Measurements from ENCODE around the gene PKP1. TPM values are rescaled to one million over a fixed set of nuclear protein-coding genes. Genes with fewer than 3 reads are reported as not detected.

PKP1 gene
- total and polyA plus RNA-seq, 2 of the 4 experiments (the other 2 are of a cell fraction) = 0.18 to 0.36 TPM

DNA sequence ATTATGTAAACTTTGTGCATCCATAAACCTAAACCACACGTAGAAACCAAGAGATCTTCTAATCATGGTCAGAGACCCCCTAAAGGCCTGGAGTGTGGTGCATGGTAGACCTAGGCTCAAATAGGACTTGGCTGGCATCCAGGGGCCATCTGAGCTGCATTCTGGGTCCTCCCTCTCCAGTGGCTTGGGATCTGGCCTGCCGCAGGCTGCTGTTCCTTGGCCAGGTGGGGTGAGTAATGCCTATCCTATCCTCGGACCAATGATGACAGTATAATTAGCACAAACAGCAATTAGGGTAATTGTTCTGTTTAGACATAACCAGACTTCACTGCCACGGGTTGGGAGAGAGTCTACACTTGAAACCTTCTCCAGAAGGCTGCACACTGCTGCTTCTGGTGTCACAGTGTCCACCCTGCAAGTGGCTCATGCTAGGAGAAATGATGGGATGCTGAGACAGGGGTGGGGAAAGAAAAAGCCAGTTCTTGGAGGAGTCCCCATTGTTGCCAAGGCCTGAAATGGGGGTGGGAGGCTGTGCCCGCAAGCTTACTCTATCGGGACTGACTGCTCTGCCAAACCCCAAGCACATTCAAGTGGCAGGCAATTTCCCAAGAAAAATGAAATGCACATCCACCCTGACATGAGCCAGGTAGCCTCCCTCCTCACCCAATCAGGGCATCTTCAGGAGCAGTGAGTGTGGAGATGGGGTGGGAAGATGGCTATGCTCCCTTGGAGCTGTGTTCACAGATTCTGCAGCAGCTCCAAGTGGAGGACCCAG, 12.5 kb upstream of the PKP1 start:
- no peak overlapping the region for H3K4me2 ChIP-seq (ENCODE audit: low read depth, low read length)
- no peak overlapping the region for H3K9ac ChIP-seq (ENCODE audit: low read depth, low read length)
- H2BK5ac ChIP-seq (ENCODE audit: low read depth, low read length, poor library complexity, severe bottlenecking) = no peak overlapping the region
- no peak overlapping the region for H3K23ac ChIP-seq (ENCODE audit: low read depth, low read length)
- no peak overlapping the region for H3K27ac ChIP-seq (ENCODE audit: insufficient read depth, low read length)
- H3K27me3 ChIP-seq (ENCODE audit: control insufficient read depth, insufficient read depth, low read length) = no peaks in the 10 kb centered on the region; the same call in 1 of the 2 replicates
- ChIA-PET CTCF (no interaction called here), POLR2A (ENCODE audit: unreplicated experiment) (no interaction called here)
- WGBS, 2 experiments (ENCODE audit: extremely low coverage in 2 of 2, insufficient read length in 1 of 2) = no CpG with 5 or more reads among the region's 6 CpGs
- H3K9me3 ChIP-seq (ENCODE audit: control insufficient read depth, insufficient read depth, low read length) = no peaks in the 10 kb centered on the region
- intact Hi-C loops (cut with micrococcal nuclease) (loop anchor here (10.0 kb wide), 1 partner anchor 894 kb away; the partner anchor contains the start of gene PTPN7), dilution Hi-C loops (cut with HindIII; ENCODE audit: low sequenced_read_pairs, unreplicated experiment) (no loop called here), in situ Hi-C loops (cut with MboI; ENCODE audit: low sequenced_read_pairs) (no loop called here)
- DNase-seq = no peak
- no peak overlapping the region for H2AK5ac ChIP-seq (ENCODE audit: low read depth, low read length)
- no peak overlapping the region for H2BK20ac ChIP-seq (ENCODE audit: low read depth, low read length)
- peaks cover 12% of the 10 kb centered on the region for H3K9me1 ChIP-seq (ENCODE audit: insufficient read depth, low read length)
- H4K20me1 ChIP-seq (ENCODE audit: insufficient read depth, low read length) = no peaks in the 10 kb centered on the region
- H3K36me3 ChIP-seq (ENCODE audit: control insufficient read depth, insufficient read depth, low read length) = no peaks in the 10 kb centered on the region
- H3K4me3 ChIP-seq (ENCODE audit: insufficient read depth, low read depth, low read length) = no peak overlapping the region
- H2AK9ac ChIP-seq (replicated peaks; ENCODE audit: low read depth, low read length, poor library complexity) = no peak overlapping the region
- no peak overlapping the region for H4K91ac ChIP-seq (ENCODE audit: insufficient read depth, low read depth, low read length)
- no TSS peak for BruUV-seq (replicated peaks)
- H3K4me1 ChIP-seq (ENCODE audit: control insufficient read depth, insufficient read depth, low read length) = peaks cover 12% of the 10 kb centered on the region
- H2BK15ac ChIP-seq (ENCODE audit: low read depth, low read length) = no peak overlapping the region
- H2BK120ac ChIP-seq (ENCODE audit: low read depth, low read length) = no peak overlapping the region
- ATAC-seq (ENCODE audit: low read depth) = no peak
- H4K5ac ChIP-seq (ENCODE audit: low read depth, low read length) = no peak overlapping the region
- no peak overlapping the region for H3K56ac ChIP-seq (ENCODE audit: extremely low read depth, insufficient read depth, low read length)
- no peaks in the 10 kb centered on the region for H3K79me1 ChIP-seq (ENCODE audit: low read depth in 1 of 2, low read length in 2 of 2)
- no peak overlapping the region for H3K4ac ChIP-seq (ENCODE audit: low read depth, low read length)
- no peak for TF ChIP-seq MAFK (IDR thresholded peaks at IDR 0.05; ENCODE audit: low read depth, low read length)
- no peak for TF ChIP-seq CTCF (conservative IDR thresholded peaks at IDR 0.05; ENCODE audit: low read depth, low read length)
- TF ChIP-seq CHD1 (IDR thresholded peaks at IDR 0.05; ENCODE audit: low read depth, low read length) = no peak
- no peak for TF ChIP-seq SMC3 (IDR thresholded peaks at IDR 0.05; ENCODE audit: low read depth, low read length)
- no peak for TF ChIP-seq CEBPB (IDR thresholded peaks at IDR 0.05; ENCODE audit: low read depth, low read length)
- TF ChIP-seq MAZ (IDR thresholded peaks at IDR 0.05; ENCODE audit: borderline replicate concordance, low read depth, low read length) = no peak
- TF ChIP-seq NFE2L2 (IDR thresholded peaks at IDR 0.05; ENCODE audit: low read depth, low read length) = no peak
- TF ChIP-seq RFX5 (IDR thresholded peaks at IDR 0.05; ENCODE audit: low read depth, low read length) = no peak
- no peak for TF ChIP-seq POLR2A (IDR thresholded peaks at IDR 0.05; ENCODE audit: low read depth, low read length)
- TF ChIP-seq RAD21 (IDR thresholded peaks at IDR 0.05; ENCODE audit: low read length) = no peak
- H3K18ac ChIP-seq (ENCODE audit: low read depth, low read length) = no peak overlapping the region
- no peak overlapping the region for H4K8ac ChIP-seq (ENCODE audit: low read depth in 2 of 2, low read length in 2 of 2)
- H3K14ac ChIP-seq (replicated peaks; ENCODE audit: low read depth, low read length) = no peak overlapping the region
- no peak overlapping the region for H2AFZ ChIP-seq (replicated peaks; ENCODE audit: low read length, poor library complexity)

All from IMR-90 (cell line).